Left lobe of liver (tissue), 2 donors: ENCODE data around the gene PDE4D. TPM values are rescaled to one million over a fixed set of nuclear protein-coding genes. Genes with fewer than 3 reads are reported as not detected.

ENCODE experiments used
- ATAC-seq: fragments of 200-7000 bp; cut with Tn5 transposase; one replicate; pipeline ENCODE4 v1.9.1; 2020; ENCODE audit warnings: mild to moderate bottlenecking, moderate library complexity
- DNase-seq: peaks from one replicate; pipeline ENCODE4 v3.0.0-alpha.2; 2020; ENCODE audit warnings: low spot score
- total RNA-seq: library from RNA; stranded (reverse); gene quantifications from one replicate; pipeline ENCODE4 v1.2.1, GENCODE V29; 2021
- donor health status: DM: no; HTN: no; CAD: no; lungs with moderate emphysema.
- donor health status: DM: no; HTN: yes; CAD: no.

PDE4D gene
- total RNA-seq, 1 donor from 2014 or later, result 2.4 TPM

DNA sequence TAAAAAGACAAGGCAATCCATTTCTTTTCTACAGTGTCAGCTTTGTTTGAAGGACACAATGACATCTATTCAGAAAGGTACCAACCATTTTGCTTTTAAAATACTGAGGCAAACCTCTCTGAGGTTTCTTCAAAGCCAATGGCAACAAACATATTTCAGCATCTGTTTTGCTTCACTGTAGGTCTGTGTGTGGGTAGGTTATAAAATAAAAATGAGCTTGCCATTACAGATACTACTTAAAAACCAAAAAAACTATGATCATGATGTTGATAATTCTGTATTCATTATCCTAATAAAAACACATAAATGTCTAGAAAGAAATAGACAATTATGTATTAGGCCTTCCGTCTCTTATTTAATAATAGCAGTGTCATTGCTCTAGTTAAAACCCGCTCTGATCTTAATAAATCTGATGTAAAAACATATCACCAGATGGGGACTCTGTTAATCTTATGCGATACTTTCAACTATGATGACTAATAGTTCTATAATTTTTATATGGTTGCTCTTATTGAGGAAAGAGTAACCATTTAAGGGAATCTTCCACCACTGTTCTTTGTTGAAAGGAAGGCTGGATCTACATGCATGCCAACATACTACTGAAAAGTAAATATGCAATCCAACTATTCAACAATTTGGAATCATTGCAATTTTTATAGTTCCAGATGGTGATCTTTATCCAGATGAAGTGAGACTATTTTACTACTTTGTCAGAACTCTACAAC is 647.2 kb downstream of the PDE4D start:
- no peak for DNase-seq
- no peak for ATAC-seq

DNA sequence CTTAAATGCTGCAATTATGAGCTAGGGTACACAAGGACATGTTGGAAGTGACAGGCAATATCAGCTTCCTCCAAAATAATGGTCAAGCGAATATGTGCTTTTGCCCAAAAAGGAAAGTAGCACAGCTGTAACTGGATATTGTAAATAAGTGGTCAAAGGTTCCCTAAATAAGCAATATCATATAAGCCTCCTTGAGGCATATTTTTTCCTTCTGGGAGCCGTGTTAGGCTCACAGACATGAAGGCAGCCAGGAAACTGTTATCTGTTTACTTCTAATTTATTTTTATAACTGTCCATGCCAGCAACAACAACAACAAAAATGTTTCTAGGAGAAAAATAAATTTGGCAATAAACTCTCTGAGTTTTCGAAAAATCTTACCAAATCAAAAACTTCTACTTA is 648.3 kb downstream of the PDE4D start:
- DNase-seq (no peak), ATAC-seq (no peak)

DNA sequence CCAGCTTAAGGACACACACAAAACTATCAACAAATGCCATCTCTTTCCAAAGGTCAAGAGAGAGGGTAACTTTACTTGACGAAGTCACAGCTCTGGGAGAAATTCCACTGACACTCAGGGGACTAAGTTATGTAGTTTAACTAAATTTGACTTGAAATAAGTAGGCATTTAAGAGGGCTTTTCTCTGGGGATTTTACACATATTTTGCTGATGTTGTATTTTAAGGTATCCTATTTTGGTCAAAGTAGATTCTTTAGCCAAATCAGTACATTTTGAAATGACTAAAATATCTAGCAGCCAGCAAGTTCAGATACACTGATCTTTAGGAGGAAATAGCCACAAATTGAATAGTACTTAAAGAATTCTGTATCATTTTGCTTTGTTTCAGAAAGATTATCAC is 652.0 kb downstream of the PDE4D start:
- DNase-seq (no peak), ATAC-seq (no peak)

DNA sequence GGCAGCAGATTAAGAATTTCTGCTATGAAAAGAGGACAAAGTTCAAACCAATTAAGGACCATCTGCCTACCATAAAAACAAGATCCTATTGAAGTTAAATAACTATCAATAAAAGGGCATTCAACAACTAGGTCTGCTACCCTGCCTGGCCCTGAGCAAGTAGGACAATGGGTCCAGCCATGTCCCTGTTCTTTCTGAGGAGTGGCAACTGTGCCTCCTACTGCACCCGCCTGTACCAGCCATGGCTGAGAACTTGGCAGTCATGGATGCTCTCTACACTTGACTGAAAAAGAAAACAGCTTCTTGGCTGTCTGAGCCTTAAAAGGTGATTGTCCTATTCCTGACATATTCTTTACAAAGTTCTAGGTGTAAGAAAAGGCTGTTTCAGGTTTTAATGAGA is 652.4 kb downstream of the PDE4D start:
- no peak for DNase-seq
- ATAC-seq, result no peak

DNA sequence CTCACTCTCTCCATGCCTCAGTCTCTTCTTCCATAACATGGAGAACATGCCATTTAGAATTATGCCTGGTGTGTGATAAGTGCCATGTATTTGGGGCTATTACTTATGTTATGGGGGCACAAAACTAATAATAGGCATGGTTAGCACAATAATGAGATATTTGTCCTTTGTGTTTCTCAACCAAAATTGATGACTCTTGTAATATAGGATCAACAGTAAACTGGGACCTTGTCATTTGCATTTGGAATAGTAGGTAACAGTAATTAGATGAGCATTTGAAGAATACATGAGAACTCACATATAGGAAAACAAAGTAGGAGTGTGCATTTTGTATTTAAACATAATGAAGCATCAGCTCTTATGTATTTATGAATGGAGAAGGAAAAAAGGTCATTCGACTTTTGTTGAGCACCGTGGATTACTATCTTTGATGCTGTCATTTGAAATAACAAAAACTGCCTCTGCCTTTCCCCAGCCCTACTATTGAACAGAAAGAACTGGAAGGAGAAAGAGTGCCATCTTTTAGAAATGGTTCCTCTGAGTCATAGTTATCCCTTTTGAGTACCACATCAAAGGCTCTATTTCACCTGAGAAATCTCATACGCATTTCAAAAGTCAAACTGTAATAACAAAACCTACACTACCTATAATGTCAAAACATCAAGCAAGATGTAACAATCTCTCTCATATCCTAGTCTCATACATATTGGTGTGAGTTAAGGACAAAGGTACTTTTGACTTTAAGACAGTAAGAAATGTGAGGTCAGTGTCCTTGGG is 655.2 kb downstream of the PDE4D start:
- DNase-seq (no peak), ATAC-seq (no peak)

DNA sequence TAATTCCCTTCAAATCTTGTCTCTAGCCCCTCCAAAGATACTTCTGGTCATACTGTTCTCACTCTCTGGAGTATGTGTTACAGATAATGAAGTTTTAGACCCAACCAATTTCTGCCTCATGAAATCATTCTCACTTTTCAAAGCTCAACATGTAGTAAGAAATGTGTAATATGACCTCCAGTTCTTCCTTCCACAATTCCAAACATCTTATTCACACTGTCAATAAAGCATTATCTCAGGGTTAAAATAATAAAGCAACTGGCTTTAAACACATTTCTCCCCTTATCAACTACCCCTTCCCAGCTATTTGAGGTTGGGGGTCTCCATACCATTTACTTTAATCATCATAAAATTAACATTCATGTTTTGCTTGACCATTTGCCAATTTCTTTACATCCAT is 656.5 kb downstream of the PDE4D start:
- ATAC-seq, result no peak
- DNase-seq, result no peak

DNA sequence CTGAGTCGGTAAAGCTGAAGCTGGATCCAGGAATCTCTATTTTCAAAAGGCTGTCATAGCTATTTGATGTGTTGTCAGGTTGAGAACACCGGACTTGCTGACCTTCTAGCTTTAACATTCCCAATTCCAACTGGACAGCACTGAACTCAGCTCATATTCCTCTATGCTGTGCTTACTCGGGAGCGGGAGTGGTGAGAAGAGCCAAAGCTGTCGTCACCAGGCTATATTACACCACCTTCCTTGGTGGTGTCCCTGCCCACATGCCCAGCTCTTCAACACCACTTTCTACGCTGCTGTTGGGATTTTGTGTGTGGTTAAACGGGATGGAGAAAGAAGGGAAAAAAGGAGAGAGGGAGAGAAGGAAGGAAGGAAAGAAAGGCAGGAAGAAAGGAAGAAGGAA is 657.1 kb downstream of the PDE4D start:
- DNase-seq, result no peak
- ATAC-seq, result no peak

DNA sequence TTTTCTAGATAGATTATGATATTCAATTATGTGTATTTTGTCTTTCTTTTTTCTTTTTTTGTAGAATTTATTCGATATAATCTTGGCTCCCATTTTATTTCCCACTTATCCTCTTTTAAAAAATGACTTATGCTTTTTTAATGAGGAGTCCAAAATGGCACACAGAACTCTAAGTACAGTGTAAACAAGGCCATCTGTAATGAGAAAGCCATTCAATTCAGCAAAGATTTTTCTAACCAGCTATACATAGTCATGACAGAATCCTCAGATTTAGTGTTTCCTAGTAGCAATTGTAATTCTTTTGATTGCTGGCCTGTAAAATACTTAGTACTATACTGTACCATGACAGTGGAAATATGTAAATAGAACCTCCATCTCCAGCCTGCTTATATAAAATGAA is 659.3 kb downstream of the PDE4D start:
- no peak for ATAC-seq
- DNase-seq, result no peak

DNA sequence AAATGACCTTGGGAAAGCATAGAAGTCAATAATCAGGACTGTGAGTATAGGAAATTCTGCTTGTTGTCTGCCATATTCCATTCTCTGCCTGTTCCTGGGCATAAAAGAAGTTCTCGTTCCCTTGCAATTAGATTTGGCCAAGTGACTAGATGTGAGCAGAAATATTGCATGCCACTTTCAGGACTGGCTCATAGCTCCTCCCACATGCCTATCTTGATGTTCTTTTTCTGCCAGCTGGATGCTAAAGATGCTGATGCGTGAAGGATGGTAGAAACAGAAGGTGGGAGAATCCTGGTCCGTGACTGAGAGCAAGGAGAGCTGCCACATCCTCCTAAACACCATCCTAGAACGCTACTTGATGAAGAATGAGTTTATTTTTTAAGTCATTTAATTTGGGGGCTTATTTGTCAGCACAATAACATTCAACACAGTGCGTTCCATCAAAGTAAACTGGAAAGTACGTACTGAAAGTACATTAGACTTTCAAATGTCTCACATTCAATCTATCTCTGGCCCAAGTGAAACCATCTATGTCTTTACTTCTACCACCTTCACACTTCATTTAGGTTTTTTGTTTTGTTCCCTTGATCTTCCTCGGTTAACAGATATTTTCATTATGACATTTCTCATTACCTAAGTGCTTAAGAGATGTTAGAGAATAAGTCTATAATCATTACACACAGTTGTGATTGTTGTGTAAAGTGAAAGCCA is 662.1 kb downstream of the PDE4D start:
- no peak for ATAC-seq

DNA sequence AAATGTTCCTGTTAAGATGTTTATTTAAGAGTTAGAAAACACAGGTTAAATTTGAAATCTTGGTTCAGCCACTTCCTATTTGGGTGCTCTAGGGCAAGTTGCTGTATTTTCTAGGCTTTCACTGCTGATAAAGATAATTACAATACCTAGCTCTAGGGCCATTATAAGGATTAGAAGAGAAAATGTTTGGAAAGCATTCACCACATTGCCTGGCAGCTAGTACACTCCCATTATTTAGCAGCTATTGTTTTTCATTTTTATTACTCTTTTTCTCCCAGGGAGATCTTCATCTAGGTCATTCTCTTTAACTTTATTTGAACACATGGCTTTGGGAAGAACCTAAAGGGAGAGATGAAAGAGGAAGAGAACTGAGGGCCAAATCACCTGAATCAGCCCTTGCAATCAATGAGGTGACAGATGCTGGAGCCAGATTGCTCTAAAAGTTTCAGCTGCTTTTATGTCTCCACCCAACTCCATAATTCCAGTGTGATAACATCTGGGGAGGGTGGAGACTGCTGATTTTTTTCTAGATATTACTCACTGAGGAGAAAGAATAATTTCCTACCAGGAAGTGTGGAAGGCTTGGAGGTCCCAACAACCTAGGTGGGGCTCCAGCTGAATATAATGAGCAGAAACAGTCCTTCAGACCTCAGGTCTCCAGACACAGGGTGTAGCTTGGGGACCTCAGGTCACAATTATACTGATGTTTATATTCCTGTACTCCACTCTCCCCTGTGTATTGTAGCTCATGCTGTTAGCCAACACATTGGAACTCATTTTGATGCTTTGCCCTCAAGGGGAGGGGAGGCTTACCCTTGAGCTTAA is 670.6 kb downstream of the PDE4D start:
- ATAC-seq, result no peak
- no peak for DNase-seq

More for the DNA sequence above, 662.1 kb downstream of the PDE4D start:
- DNase-seq, result no peak

DNA sequence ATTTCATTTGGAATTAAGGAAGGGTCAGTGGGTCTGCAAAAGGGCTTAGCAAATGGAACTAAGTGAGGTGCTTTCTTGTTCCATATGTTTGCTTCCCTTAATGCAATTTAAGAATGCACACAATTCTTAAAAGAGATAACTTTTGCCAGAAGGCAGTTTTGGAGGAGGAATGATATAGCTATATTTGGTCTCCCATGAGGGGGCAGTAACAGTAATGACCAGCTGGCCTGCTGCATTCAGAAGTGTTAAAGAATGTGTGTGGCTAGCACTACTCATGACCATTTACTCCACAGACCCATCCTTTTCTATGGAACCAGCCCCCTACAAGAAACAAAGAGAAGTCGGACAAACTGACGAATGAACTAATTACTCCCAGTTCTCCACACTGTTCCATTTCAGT is 671.8 kb downstream of the PDE4D start:
- DNase-seq (no peak), ATAC-seq (no peak)

DNA sequence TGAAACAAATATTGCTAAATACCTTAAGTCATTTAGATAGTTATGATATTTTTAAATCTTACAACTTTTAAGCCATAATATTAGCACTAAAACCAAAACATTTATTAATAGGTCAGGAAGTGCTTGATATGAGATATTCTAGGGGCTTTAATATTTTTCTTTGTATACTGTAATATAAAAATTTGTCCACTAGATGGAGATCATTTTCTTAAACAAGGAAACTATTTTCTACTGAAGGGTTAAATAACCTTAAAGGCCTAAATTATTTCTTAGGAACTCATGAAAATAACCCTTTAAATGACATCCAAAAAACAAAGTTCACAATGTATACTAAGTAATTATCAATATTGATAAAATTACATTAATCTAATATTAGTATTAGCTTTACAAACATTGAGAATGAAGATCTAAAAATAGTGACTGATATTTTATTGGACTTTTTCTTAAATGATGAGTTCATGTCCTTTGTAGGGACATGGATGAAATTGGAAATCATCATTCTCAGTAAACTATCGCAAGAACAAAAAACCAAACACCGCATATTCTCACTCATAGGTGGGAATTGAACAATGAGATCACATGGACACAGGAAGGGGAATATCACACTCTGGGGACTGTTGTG is 675.0 kb downstream of the PDE4D start:
- ATAC-seq (no peak), DNase-seq (no peak)

DNA sequence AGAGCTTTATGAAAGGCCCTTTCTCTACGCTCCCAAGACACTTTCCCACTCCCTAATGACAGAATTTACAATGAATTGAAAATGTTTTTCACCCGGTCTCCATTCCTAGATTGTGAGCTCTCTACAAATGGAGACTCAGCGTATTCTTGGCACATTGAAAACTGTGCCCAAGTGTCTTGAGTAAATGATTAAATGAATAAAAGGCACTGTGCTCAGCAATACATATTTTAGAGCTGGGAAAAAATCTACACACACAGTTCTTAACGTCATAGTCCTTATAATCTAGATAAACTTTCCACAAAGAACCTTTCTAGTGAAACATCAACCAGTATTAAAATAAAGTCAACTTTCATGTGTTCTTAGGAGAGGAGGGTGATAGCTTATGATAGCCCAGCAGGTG is 676.7 kb downstream of the PDE4D start:
- DNase-seq, result no peak
- no peak for ATAC-seq

DNA sequence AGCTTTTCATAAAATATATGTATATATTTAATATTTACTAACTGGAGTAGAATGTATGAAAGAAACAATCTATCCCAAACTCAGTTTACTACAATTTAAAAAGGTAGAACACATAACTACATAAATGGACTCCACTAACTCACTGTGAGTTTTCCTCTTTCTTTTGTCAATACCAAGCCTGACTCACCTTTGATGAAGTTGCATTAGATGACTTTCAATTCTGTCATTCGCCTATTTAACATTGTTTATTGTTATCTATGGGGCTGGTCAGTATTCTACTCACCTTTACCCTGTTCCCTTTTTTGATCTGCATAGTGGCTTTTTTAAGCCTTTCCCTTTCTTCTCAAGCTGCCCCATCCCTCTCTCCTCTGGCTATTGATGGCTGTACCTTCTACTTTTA is 680.9 kb downstream of the PDE4D start:
- DNase-seq (no peak), ATAC-seq (no peak)

DNA sequence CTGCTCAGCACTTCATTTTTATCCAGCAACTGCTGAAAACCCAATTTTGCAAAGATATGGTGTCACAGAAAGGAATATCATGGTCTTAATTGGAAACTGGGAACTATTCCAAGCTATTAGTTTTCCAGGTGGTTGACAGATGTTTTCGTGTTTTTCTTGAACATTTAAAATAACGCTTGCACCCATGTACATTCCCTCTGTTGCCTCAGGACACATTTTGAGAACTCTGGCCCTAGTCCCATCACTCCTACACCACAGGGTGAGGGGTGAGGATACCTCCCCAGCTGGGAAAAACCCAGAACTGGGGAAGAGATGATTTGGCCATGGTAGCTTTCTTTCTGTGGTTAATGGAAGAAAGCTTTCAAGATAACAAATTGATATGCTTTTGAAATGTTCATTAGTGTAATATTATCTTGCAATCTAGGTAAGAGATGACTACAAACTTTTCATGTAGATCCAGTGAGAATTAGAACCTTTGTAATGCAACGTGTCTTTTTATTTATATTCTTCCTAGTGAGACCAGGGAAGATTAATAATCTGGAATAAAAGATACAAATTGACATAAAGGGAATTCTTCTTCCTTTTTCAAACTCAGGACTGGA is 683.7 kb downstream of the PDE4D start:
- ATAC-seq, result no peak
- no peak for DNase-seq

DNA sequence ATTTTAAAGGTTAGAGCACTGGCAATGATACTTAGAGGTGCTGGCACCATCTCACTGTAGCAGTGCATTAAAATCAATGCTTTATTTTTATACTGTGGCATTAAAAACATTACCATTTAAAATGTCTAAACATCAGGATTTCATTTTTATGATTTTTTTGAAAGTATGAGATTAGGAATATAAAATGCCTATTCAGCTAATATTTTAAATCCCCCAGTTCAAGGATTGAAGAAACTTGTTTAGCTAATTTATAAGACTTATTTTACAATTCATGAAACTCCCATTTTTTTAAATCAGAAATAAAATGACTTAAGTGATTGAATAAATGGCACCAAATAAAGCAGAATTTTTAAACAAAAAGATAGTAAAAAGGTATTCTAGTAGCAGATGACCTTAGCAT is 685.1 kb downstream of the PDE4D start:
- ATAC-seq, result no peak

DNA sequence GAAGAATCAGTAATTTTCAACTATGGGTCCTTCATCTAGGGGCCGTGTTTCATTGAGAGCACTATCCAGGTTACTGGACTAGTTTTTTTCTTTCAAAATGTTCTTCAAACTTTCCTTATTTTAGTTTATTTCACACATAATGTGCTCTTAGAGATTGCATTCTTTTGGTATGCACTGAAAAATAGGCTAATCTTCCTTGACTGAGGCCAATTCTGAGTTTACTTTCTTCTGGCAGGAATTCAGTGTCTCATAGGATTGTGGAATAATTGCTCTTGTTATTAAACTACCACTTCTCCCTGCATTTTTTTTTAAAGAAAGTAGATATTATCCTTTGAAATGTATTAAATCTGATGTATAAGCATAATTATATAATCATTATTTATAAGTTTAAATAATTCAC is 686.1 kb downstream of the PDE4D start:
- DNase-seq (no peak), ATAC-seq (no peak)

More for the DNA sequence above, 685.1 kb downstream of the PDE4D start:
- DNase-seq, result no peak

DNA sequence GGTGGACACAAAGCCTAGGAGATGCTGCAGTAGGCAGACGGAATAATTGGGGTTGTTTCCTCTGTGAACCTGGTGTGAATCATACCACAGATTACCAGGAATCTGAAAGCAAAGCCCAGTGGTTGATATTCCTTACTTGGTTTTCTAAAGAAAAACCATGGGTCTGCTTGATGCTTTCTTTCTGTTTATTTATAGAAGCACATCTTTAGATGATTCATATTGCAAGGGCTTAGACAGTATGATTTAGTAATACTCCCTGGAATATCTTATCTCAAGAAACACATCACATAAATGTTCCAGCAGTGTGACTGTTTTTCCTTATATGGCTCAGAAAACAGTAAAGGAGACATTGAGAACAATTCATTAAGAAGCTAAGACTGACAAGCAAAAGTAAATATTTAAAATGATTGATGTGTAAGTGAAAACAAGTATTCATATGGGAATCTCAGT is 687.4 kb downstream of the PDE4D start:
- no peak for ATAC-seq
- no peak for DNase-seq

DNA sequence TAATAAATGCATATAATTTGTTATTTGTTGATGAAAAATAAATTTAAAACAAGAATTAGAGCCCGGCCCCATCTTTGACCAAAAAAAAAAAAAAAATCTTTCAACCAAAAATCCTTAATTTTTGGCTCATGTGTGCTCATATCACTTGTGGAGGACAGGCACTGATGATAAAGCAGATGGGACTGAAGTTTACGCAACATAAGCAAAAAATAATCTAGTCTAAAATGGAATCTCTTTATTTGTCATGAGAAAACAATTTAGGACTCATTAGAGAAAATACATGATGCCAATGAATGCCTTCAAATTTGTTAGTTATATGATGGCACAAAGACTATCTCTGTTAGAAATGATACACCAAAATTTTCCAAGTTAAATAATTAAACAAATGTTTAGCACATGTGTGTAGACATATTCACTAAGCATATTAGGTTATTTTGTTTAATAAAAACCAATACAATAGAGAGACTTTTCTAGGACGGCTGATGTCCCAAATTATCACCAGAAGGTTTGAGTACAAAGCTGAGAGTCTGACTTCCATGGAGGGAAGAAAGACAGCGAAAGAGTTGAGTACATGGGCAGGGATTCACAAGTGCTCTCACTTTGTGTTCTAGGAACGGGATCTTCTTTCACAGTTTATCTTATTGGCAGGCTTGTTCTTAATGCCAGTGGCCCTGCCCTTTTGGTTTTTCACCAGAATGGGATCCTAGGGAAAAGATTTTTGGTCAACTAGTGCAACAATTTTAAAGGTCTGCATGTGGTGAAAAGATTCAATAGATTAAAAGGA is 689.2 kb downstream of the PDE4D start:
- DNase-seq, result no peak
- ATAC-seq, result no peak
